Pancreas (tissue), 10 donors: ENCODE results near the gene RNF150. TPM values are rescaled to one million over a fixed set of nuclear protein-coding genes. Genes with fewer than 3 reads are reported as not detected.

Experiments used
- ATAC-seq, 4 donors: fragments of 200-7000 bp; cut with Tn5 transposase; one replicate each; pipeline versions ENCODE4 v1.8.0 to v1.9.1; 2020; ENCODE audit warnings: mild to moderate bottlenecking in 4 of 4, moderate library complexity in 4 of 4
- DNase-seq, 6 donors: peaks; one replicate each; pipeline ENCODE4 v3.0.0-alpha.2; 2020
- FAIRE-seq: peaks from 2 replicates; lab custom pipeline; 2012; peaks lifted over from hg19 to GRCh38; lab: Jason Lieb, UNC
- H3K27ac ChIP-seq, 4 donors: fragments of 200-600 bp; sonication (generic); 1 replicate in 3 of 4; 2 replicates in 1 of 4; pipeline versions ENCODE4 v1.5.0 to v1.8.0; 2020
- H3K27me3 ChIP-seq, 4 donors: fragments of 200-600 bp; one replicate each; pipeline ENCODE4 v1.8.0; 2021
- H3K36me3 ChIP-seq, 3 donors: fragments of 200-600 bp; sonication (generic) in 1 of 3; one replicate each; pipeline versions ENCODE4 v1.5.0 to v1.8.0; 2020 to 2021
- H3K4me1 ChIP-seq, 3 donors: fragments of 200-600 bp; one replicate each; pipeline ENCODE4 v1.8.0; 2021
- H3K4me3 ChIP-seq, 4 donors: fragments of 200-600 bp; sonication (generic) in 2 of 4; one replicate each; pipeline versions ENCODE4 v1.5.0 to v1.8.0; 2020 to 2021
- H3K9me3 ChIP-seq, 4 donors: fragments of 200-600 bp; one replicate each; pipeline ENCODE4 v1.8.0; 2021
- CTCF ChIP-seq, 4 donors: fragments of 200-600 bp; sonication (generic) in 3 of 4; IDR thresholded peaks; one replicate each; pipeline versions ENCODE4 v1.5.0 to v1.8.0; 2021; ENCODE audit warnings: antibody characterized with exemption in 4 of 4
- whole genome bisulfite sequencing, 2 donors: extraction: QIAGEN DNeasy Blood & Tissue Kit; methylation state at CpG; one replicate each; pipeline ENCODE4 v1.1.7; 2013; 5-methylcytosine and 5-hydroxymethylcytosine counted together
- intact Hi-C, 3 donors: fragments of 100-400 bp; cut with DNase I; formaldehyde crosslinking; loops; one replicate each; pipeline versions ENCODE4 v1.11.1 to v1.14.2; 2022
- polyA plus RNA-seq, 2 donors: library from polyadenylated mRNA; stranded (reverse); fragments of 200-250 nt; gene quantifications; one replicate each; pipeline ENCODE4 v1.2.3, GENCODE V29; 2013
- total RNA-seq, 6 donors: library from RNA; stranded (reverse); fragmentation: NEBNext Ultra II Directional in 4 of 6; extraction: Animal tissue kit (Norgen Biotek cat#: 25700) in 4 of 6; gene quantifications; one replicate each; pipeline versions ENCODE4 v1.2.1 to v1.2.4, GENCODE V29; 2021 to 2023
- donor health status: healthy with polysubstance abuse.
- donor health status: DM: no; HTN: no; CAD: no; lungs with moderate emphysema.
- donor health status: DM: no; HTN: no; CAD: no.
- donor health status: control.
- donor health status: control.
- donor health status: Bipolar disorder and iron deficiency.
- donor health status: DM: yes; HTN: yes; CAD: no.
- donor health status: DM: no; HTN: no; CAD: no.
- donor health status: DM: no; HTN: no; CAD: no.
- donor health status: DM: yes; HTN: yes; CAD: no.

RNF150 gene
- total and polyA plus RNA-seq, 8 donors = 0.53 to 4.1 (median 2.5) TPM

- no peaks in the 10 kb centered on the region for H3K27me3 ChIP-seq
- 81 to 84% methylated on average over 1 of the region's 1 CpG for WGBS, 2 donors
- no peak for ATAC-seq
- no peaks in the 10 kb centered on the region for H3K36me3 ChIP-seq
- H3K4me1 ChIP-seq = no peaks in the 10 kb centered on the region
- TF ChIP-seq CTCF (IDR thresholded peaks at IDR 0.05) = no peak
- no peak overlapping the region for H3K27ac ChIP-seq
- no peak for FAIRE-seq
- H3K4me3 ChIP-seq = no peak overlapping the region
- no peaks in the 10 kb centered on the region for H3K9me3 ChIP-seq
- no peak for DNase-seq
- intact Hi-C loops = no loop called here
These were observed 289.2 kb downstream of the RNF150 start for GRCh38 chr4:140844061-140844460.

- no peaks in the 10 kb centered on the region for H3K9me3 ChIP-seq
- intact Hi-C loops = no loop called here
- ATAC-seq (no peak), FAIRE-seq (no peak), DNase-seq (no peak)
- H3K27ac ChIP-seq = no peak overlapping the region
- WGBS, 2 donors = 83 to 86% methylated on average over 2 of the region's 2 CpGs
- H3K4me3 ChIP-seq = no peak overlapping the region
- H3K27me3 ChIP-seq = no peaks in the 10 kb centered on the region
- TF ChIP-seq CTCF (IDR thresholded peaks at IDR 0.05) = no peak
- H3K4me1 ChIP-seq = no peaks in the 10 kb centered on the region
- H3K36me3 ChIP-seq = no peaks in the 10 kb centered on the region
These were observed 292.1 kb downstream of the RNF150 start for GRCh38 chr4:140841186-140841585.

- Histone ChIP-seq H3K36me3 (no peaks in the 10 kb centered on the region), H3K27me3 (no peaks in the 10 kb centered on the region), H3K4me3 (no peak overlapping the region), H3K4me1 (peaks cover 0 to 2% (median 0%) of the 10 kb centered on the region in 3 donors), H3K27ac (no peak overlapping the region), H3K9me3 (no peaks in the 10 kb centered on the region)
- DNase-seq (no peak), FAIRE-seq (no peak), ATAC-seq (no peak)
- intact Hi-C loops = no loop called here
- TF ChIP-seq CTCF (IDR thresholded peaks at IDR 0.05) = no peak
- WGBS, 2 donors = 66 to 69% methylated on average over 4 of the region's 4 CpGs
These were observed 293.1 kb downstream of the RNF150 start for GRCh38 chr4:140839888-140840790.

- no peak for ATAC-seq
- intact Hi-C loops = no loop called here
- WGBS, 2 donors = 80 to 88% methylated on average over 4 of the region's 4 CpGs
These were observed 293.9 kb downstream of the RNF150 start for GRCh38 chr4:140839406-140839805.

More at GRCh38 chr4:140839406-140839805, 293.9 kb downstream of the RNF150 start:
- no peak overlapping the region for H3K4me3 ChIP-seq
- no peaks in the 10 kb centered on the region for H3K9me3 ChIP-seq
- no peak for DNase-seq
- FAIRE-seq = no peak
- TF ChIP-seq CTCF (IDR thresholded peaks at IDR 0.05) = no peak
- H3K4me1 ChIP-seq = peaks cover 0 to 2% (median 0%) of the 10 kb centered on the region in 3 donors
- H3K27ac ChIP-seq = no peak overlapping the region
- no peaks in the 10 kb centered on the region for H3K27me3 ChIP-seq
- no peaks in the 10 kb centered on the region for H3K36me3 ChIP-seq
